Measurements from ENCODE around the gene CARF.

CARF gene

GRCh38 chr2:202918860-202919259 is 6.8 kb downstream of the CARF start:
- DNase-seq (ENCODE audit: low read depth) = no peak
- no peak overlapping the region for H3K4me3 ChIP-seq (replicated peaks; ENCODE audit: low read depth, low read length)
- no peak for TF ChIP-seq CTCF (IDR thresholded peaks at IDR 0.05; ENCODE audit: low read length, missing control alignments)

GRCh38 chr2:202932425-202933138 is 20.5 kb downstream of the CARF start:
- H3K4me3 ChIP-seq (replicated peaks; ENCODE audit: low read depth, low read length) = no peak overlapping the region
- DNase-seq (ENCODE audit: low read depth) = peak; percentile 67
- TF ChIP-seq CTCF (IDR thresholded peaks at IDR 0.05; ENCODE audit: low read length, missing control alignments) = no peak

- H3K4me3 ChIP-seq (replicated peaks; ENCODE audit: low read depth, low read length) = no peak overlapping the region
- no peak for TF ChIP-seq CTCF (IDR thresholded peaks at IDR 0.05; ENCODE audit: low read length, missing control alignments)
- DNase-seq (ENCODE audit: low read depth) = no peak
Measured at GRCh38 chr2:202933139-202933510, 21.1 kb downstream of the CARF start.

GRCh38 chr2:202933958-202934357 is 21.9 kb downstream of the CARF start:
- TF ChIP-seq CTCF (IDR thresholded peaks at IDR 0.05; ENCODE audit: low read length, missing control alignments) = no peak
- no peak overlapping the region for H3K4me3 ChIP-seq (replicated peaks; ENCODE audit: low read depth, low read length)
- DNase-seq (ENCODE audit: low read depth) = no peak

GRCh38 chr2:202934456-202934855 is 22.4 kb downstream of the CARF start:
- TF ChIP-seq CTCF (IDR thresholded peaks at IDR 0.05; ENCODE audit: low read length, missing control alignments) = no peak
- H3K4me3 ChIP-seq (replicated peaks; ENCODE audit: low read depth, low read length) = no peak overlapping the region
- DNase-seq (ENCODE audit: low read depth) = no peak

- no peak for TF ChIP-seq CTCF (IDR thresholded peaks at IDR 0.05; ENCODE audit: low read length, missing control alignments)
- no peak overlapping the region for H3K4me3 ChIP-seq (replicated peaks; ENCODE audit: low read depth, low read length)
- DNase-seq (ENCODE audit: low read depth) = no peak
Measured at GRCh38 chr2:202938960-202939359, 26.9 kb downstream of the CARF start.

GRCh38 chr2:202941771-202942170 is 29.7 kb downstream of the CARF start:
- no peak overlapping the region for H3K4me3 ChIP-seq (replicated peaks; ENCODE audit: low read depth, low read length)
- TF ChIP-seq CTCF (IDR thresholded peaks at IDR 0.05; ENCODE audit: low read length, missing control alignments) = no peak
- DNase-seq (ENCODE audit: low read depth) = peak; percentile 22

Measured in fibroblast of pulmonary artery (primary cell).